Forelimb muscle (tissue), 1 donor: ENCODE data around the gene CCT6A. TPM values are rescaled to one million over a fixed set of nuclear protein-coding genes. Genes with fewer than 3 reads are reported as not detected.
"Not testable (repeated sequence)": the region's sequence is repeated elsewhere in the genome, so short reads cannot be mapped to it uniquely, and the experiment has no call there.

Experiments used
- DNase-seq: peaks from one replicate; pipeline ENCODE4 v3.0.0-alpha.2; 2013; ENCODE audit warnings: low read depth
- polyA plus RNA-seq: library from polyadenylated mRNA; unstranded; fragments of 120-200 nt; gene quantifications from one replicate; pipeline ENCODE4 v1.2.1, GENCODE V29; 2013; ENCODE audit not compliant: insufficient read length

The CCT6A gene
- 151 TPM for polyA plus RNA-seq

- peak; percentile 90 for DNase-seq
These were observed at the start of gene CCT6A, which contains the start of gene PSPH for GRCh38 chr7:56051339-56052191. Gene CCT6A (plus strand): TSS chr7:56051765. CDS start chr7:56051849, 84 bp downstream. Gene PSPH (minus strand): TSS chr7:56051444. CDS start chr7:56021212, 30,232 bp downstream.

- no peak for DNase-seq
These were observed 47.8 kb upstream of the CCT6A start for GRCh38 chr7:56003749-56004148.

- DNase-seq: no peak
These were observed 44.4 kb upstream of the CCT6A start for GRCh38 chr7:56007167-56007652.

- DNase-seq: no peak
These were observed 43.7 kb upstream of the CCT6A start for GRCh38 chr7:56007891-56008290.

GRCh38 chr7:56009695-56010094 lies 41.9 kb upstream of the CCT6A start:
- DNase-seq: no peak

- DNase-seq: not testable (repeated sequence)
These were observed 34.5 kb upstream of the CCT6A start for GRCh38 chr7:56017015-56017414.

- no peak for DNase-seq
These were observed 32.1 kb upstream of the CCT6A start for GRCh38 chr7:56019501-56019900.

- no peak for DNase-seq
These were observed 28.1 kb upstream of the CCT6A start for GRCh38 chr7:56023500-56023899.

- no peak for DNase-seq
These were observed 25.0 kb upstream of the CCT6A start for GRCh38 chr7:56026538-56026937.

- no peak for DNase-seq
These were observed 22.5 kb upstream of the CCT6A start for GRCh38 chr7:56028942-56029630.

GRCh38 chr7:56030340-56030739 lies 21.2 kb upstream of the CCT6A start:
- no peak for DNase-seq

GRCh38 chr7:56031556-56031955 lies 20.0 kb upstream of the CCT6A start:
- not testable (repeated sequence) for DNase-seq

GRCh38 chr7:56032578-56032977 lies 19.0 kb upstream of the CCT6A start:
- not testable (repeated sequence) for DNase-seq

GRCh38 chr7:56033671-56034432 lies 17.7 kb upstream of the CCT6A start:
- no peak for DNase-seq

- no peak for DNase-seq
These were observed 10.8 kb upstream of the CCT6A start for GRCh38 chr7:56040730-56041129.

GRCh38 chr7:56045758-56046157 lies 5.8 kb upstream of the CCT6A start:
- not testable (repeated sequence) for DNase-seq

GRCh38 chr7:56046721-56047445 lies 4.7 kb upstream of the CCT6A start:
- DNase-seq: no peak

- DNase-seq: not testable (repeated sequence)
These were observed 4.0 kb upstream of the CCT6A start for GRCh38 chr7:56047446-56048116.

GRCh38 chr7:56048245-56048644 lies 3.3 kb upstream of the CCT6A start:
- DNase-seq: no peak

GRCh38 chr7:56048763-56049162 lies 2.8 kb upstream of the CCT6A start:
- DNase-seq: not testable (repeated sequence)

- DNase-seq: no peak
These were observed 569 bp upstream of the CCT6A start for GRCh38 chr7:56051053-56051338.
